Measurements from ENCODE around the gene GTPBP1. TPM values are rescaled to one million over a fixed set of nuclear protein-coding genes. Genes with fewer than 3 reads are reported as not detected.

GTPBP1 gene
- total RNA-seq, 2 donors from 2014 or later, result 42.9 to 73.5 TPM

DNA sequence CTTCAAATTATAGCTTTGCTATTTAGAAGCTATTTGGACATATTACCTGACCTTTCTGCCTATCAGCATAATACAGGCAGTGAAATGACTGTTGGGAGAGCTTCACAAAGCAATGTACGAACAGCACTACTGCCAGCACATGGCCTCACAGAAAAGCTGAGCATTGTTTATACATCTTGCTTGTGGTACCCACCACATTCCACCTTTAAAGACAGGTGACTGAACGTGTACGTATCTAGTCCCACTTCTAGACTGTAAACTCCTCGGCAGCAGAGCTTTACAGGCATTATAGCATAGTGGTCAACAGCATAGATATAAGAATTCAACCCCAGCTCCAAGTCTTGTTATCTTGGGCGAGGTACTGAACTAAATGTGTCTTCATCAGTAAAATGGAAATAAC lies 6.6 kb upstream of the GTPBP1 start:
- Histone ChIP-seq H3K9me3 (no peaks in the 10 kb centered on the region), H3K27me3 (replicated peaks; ENCODE audit: insufficient read depth) (no peaks in the 10 kb centered on the region), H3K36me3 (peaks cover 2% of the 10 kb centered on the region), H3K27ac (peak overlapping the region; percentile 96), H3K4me3 (peak overlapping the region; percentile 91), H3K4me1 (ENCODE audit: control insufficient read depth in 1 of 2, low read depth in 2 of 2) (peaks cover 33 to 60% of the 10 kb centered on the region in 2 donors)
- DNase-seq (ENCODE audit: low spot score), result no peak
- TF ChIP-seq, protein P1, sequence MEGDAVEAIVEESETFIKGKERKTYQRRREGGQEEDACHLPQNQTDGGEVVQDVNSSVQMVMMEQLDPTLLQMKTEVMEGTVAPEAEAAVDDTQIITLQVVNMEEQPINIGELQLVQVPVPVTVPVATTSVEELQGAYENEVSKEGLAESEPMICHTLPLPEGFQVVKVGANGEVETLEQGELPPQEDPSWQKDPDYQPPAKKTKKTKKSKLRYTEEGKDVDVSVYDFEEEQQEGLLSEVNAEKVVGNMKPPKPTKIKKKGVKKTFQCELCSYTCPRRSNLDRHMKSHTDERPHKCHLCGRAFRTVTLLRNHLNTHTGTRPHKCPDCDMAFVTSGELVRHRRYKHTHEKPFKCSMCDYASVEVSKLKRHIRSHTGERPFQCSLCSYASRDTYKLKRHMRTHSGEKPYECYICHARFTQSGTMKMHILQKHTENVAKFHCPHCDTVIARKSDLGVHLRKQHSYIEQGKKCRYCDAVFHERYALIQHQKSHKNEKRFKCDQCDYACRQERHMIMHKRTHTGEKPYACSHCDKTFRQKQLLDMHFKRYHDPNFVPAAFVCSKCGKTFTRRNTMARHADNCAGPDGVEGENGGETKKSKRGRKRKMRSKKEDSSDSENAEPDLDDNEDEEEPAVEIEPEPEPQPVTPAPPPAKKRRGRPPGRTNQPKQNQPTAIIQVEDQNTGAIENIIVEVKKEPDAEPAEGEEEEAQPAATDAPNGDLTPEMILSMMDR (IDR thresholded peaks at IDR 0.05), result no peak
- ATAC-seq (ENCODE audit: insufficient number of reproducible peaks, low FRiP score, low read depth), result no peak

DNA sequence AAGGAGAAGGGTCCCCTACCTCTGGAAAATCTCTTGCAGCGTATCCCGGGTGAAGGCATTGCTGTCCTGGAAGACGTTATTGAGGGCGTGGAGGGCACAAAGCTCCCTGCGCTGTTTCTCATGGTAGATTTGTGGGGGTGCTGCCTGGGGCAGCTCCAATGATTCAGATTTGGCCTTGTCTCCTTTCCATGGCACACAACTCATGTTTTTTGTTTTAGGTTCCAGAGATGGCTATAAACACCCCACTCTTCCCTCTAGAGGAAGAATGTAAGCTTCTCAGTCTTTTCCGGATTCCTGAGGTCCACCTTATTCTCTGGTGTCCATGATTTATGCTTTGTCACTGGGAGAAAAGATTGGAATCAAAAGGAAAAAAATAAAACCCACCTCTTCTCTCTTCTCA lies 6.0 kb upstream of the GTPBP1 start:
- Histone ChIP-seq H3K27me3 (replicated peaks; ENCODE audit: insufficient read depth) (no peaks in the 10 kb centered on the region), H3K9me3 (no peaks in the 10 kb centered on the region), H3K27ac (peak overlapping the region; percentile 96), H3K36me3 (no peaks in the 10 kb centered on the region), H3K4me3 (peak overlapping the region; percentile 91), H3K4me1 (ENCODE audit: control insufficient read depth in 1 of 2, low read depth in 2 of 2) (peaks cover 33 to 61% of the 10 kb centered on the region in 2 donors)
- no peak for DNase-seq (ENCODE audit: low spot score)
- ATAC-seq (ENCODE audit: insufficient number of reproducible peaks, low FRiP score, low read depth), result no peak
- TF ChIP-seq, protein P1 (IDR thresholded peaks at IDR 0.05), result no peak

DNA sequence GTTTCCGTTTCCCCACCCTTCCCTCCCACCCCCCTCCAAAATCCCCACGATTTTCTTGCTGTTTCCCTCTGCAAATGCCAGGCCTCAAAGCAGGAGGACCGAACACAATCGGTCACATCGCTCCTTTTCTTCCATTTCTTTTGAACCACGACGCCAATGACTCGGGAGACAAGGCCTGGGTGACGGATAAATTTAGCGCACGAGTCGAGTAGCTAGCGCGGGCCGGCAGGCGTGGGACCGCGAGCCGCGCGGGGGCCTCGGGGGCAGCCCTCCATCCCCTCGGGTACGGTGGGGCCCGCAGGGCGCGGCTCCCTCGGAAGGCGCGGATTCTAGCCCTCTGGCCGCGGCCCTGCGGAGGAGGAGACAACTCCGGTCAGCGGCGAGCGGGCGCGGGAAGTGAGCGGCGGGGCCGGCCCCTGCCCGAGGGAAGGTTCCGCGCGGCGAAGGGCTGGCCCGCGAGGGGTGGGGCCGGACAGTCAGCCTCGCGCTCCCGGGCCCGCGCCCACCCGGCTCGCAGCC lies 5.4 kb upstream of the GTPBP1 start:
- H3K36me3 ChIP-seq, result no peaks in the 10 kb centered on the region
- TF ChIP-seq, protein P1 (IDR thresholded peaks at IDR 0.05), result no peak

DNA sequence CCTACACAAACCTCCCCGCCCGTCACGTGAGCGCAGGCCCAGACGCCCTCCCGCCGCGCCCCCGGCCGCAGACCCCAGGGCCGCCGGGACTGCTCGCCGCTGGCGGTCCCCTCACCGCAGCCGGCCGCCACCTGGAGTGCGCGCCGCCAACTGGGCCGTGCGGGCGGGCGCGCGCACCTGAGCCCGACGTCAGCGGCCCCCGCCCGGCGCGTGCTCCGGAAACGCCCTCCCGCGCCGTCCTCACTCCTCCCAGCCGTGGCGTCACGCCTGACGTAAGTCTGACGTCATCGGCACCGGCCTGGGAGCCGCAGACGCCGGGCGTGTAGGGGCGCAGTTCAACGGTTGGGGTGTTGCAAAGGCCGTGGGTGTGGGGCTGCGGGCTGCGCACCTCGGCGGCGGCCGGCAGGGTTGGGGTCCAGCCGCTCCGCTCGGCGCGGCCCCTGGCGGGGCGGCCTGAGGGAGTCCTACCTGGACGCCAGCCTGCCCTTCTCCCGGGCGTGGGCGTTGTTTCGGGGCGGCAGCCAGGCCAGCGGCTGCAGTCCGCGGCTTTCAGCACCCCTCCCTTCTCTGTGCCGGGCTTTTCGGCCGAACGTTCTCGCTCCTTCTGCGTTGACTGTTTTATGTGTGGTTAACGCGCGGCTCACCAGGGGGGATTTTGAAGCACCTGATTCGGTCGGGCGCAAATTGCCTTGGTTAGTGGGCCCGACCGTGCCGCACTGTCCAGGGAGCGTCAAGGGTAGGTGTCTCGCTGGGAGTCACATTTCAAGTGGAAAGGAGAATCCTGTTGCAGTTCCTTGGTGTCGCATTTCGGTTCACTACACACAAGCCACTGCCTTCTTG lies 4.7 kb upstream of the GTPBP1 start, which contains the start of gene JOSD1:
Gene JOSD1, minus strand, starts transcription at position 155 of the 840 bp plus-strand sequence. CDS start 956 bp downstream, outside the sequence.
- ATAC-seq (ENCODE audit: insufficient number of reproducible peaks, low FRiP score, low read depth) (peak; percentile 38), DNase-seq (ENCODE audit: low spot score) (peak; percentile 79)
- Histone ChIP-seq H3K36me3 (no peaks in the 10 kb centered on the region), H3K9me3 (no peaks in the 10 kb centered on the region), H3K27ac (peak within 1 kb of the TSS; percentile 96), H3K27me3 (replicated peaks; ENCODE audit: insufficient read depth) (no peaks in the 10 kb centered on the region), H3K4me3 (peak within 1 kb of the TSS; percentile 91), H3K4me1 (ENCODE audit: control insufficient read depth in 1 of 2, low read depth in 2 of 2) (peaks cover 31 to 53% of the 10 kb centered on the region in 2 donors)
- TF ChIP-seq, protein P1 (IDR thresholded peaks at IDR 0.05), result no peak

More for the DNA sequence above, 5.4 kb upstream of the GTPBP1 start:
- H3K4me1 ChIP-seq (ENCODE audit: control insufficient read depth in 1 of 2, low read depth in 2 of 2), result peaks cover 31 to 59% of the 10 kb centered on the region in 2 donors
- H3K9me3 ChIP-seq, result no peaks in the 10 kb centered on the region
- peak overlapping the region; percentile 96 for H3K27ac ChIP-seq
- H3K4me3 ChIP-seq, result peak overlapping the region; percentile 91
- ATAC-seq (ENCODE audit: insufficient number of reproducible peaks, low FRiP score, low read depth), result peak; percentile 24
- H3K27me3 ChIP-seq (replicated peaks; ENCODE audit: insufficient read depth), result no peaks in the 10 kb centered on the region
- DNase-seq (ENCODE audit: low spot score), result no peak

DNA sequence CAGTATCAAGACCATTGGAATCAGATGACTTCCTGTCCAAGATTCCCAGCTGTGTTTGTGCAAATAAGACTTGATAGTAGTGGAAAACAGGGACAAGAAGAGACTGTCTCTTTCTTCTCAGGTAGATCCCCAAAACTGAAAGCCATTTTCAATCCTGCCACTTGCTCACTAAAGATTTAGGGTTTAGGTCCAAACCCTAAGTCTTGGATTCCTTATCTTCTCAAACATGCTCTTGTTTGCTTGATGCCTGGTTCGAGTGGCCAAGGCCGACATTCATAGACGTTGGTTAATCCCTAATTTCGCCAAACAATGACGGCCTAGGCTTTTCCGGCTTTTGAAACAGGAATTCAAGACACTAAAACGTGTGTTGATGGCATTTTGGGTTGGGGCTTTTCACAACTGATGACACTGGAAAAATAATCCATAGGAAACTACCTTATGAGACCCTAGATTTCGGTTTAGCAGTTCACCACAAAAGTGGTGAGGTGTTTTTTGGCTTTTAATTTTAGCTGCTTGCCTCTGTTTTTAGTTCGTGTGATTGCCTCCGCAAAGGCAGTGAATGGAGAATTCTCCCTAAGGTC lies 1.0 kb upstream of the GTPBP1 start:
- ATAC-seq (ENCODE audit: insufficient number of reproducible peaks, low FRiP score, low read depth) (no peak), DNase-seq (ENCODE audit: low spot score) (no peak)
- peak overlapping the region; percentile 63 to 71 for H3K27ac ChIP-seq
- no peaks in the 10 kb centered on the region for H3K9me3 ChIP-seq
- H3K27me3 ChIP-seq (replicated peaks; ENCODE audit: insufficient read depth), result no peaks in the 10 kb centered on the region
- peaks cover 17 to 43% of the 10 kb centered on the region in 2 donors for H3K4me1 ChIP-seq (ENCODE audit: control insufficient read depth in 1 of 2, low read depth in 2 of 2)
- TF ChIP-seq, protein P1 (IDR thresholded peaks at IDR 0.05), result no peak
- peak overlapping the region; percentile 66 for H3K4me3 ChIP-seq
- no peaks in the 10 kb centered on the region for H3K36me3 ChIP-seq

Measured in thoracic aorta (tissue), 2 donors.